HCT116 (cell line): ENCODE results near the gene ENTPD8. TPM values are rescaled to one million over a fixed set of nuclear protein-coding genes. Genes with fewer than 3 reads are reported as not detected.

Source experiments
- ATAC-seq: fragments of 200-7000 bp; cut with Tn5 transposase; 2 replicates; pipeline ENCODE4 v1.9.1; 2020; ENCODE audit warnings: mild to moderate bottlenecking, moderate library complexity
- BruUV-seq: library from RNA; stranded (reverse); fragments of 400-500 nt; replicated peaks from 2 replicates; lab custom pipeline; 2021; lab: Mats Ljungman, UMichigan
- CTCF ChIA-PET: fragments of 300-600 bp; sonication (Branson Sonifier 250); formaldehyde crosslinking; loops from one replicate; lab custom pipeline; 2021; ENCODE audit warnings: antibody characterized with exemption; lab: Charles Lee
- POLR2A ChIA-PET: fragments of 300-600, 350-600 bp; sonication (Branson Sonifier 250); formaldehyde crosslinking; loops from one replicate; lab custom pipeline; 2021; ENCODE audit warnings: antibody characterized with exemption; lab: Charles Lee
- RAD21 ChIA-PET, 2 experiments: fragments of 300-600 bp; sonication (Branson Sonifier 250); formaldehyde crosslinking; loops; one replicate each; lab custom pipeline; 2023; ENCODE audit warnings: low total read pairs in 2 of 2; ENCODE audit not compliant: uncharacterized antibody in 2 of 2, unreplicated experiment in 2 of 2, low non-redundant PET in 1 of 2; lab: Charles Lee
- DNase-seq: peaks from one replicate; pipeline ENCODE4 v3.0.0-alpha.2; 2010; ENCODE audit warnings: low read depth, low spot score
- H2AFZ ChIP-seq: fragments of 200-600 bp; shearing (Covaris generic), sonication (generic); 2 replicates; pipeline ENCODE4 v1.6.1; 2017; ENCODE audit warnings: low read depth, mixed run types, mixed read lengths, antibody characterized with exemption, low read length; ENCODE audit not compliant: poor library complexity, severe bottlenecking
- H3K27ac ChIP-seq: 2 replicates; pipeline ENCODE4 v1.5.1; 2012; ENCODE audit warnings: low read depth, low read length
- H3K27me3 ChIP-seq: fragments of 200-600 bp; sonication (generic); 2 replicates; pipeline ENCODE4 v1.6.1; 2016; ENCODE audit warnings: mixed run types, low read length, mixed read lengths; ENCODE audit not compliant: insufficient read depth
- H3K36me3 ChIP-seq, 2 experiments: fragments of 200-500 bp in 1 of 2; fragments of 200-600 bp in 1 of 2; sonication (Bioruptor generic) in 1 of 2; sonication (generic) in 1 of 2; 2 replicates each; pipeline versions ENCODE4 v1.5.1 to v1.6.1; 2014 to 2016; ENCODE audit warnings: low read length in 2 of 2, inconsistent platforms in 1 of 2, mixed read lengths in 1 of 2, mixed run types in 1 of 2; ENCODE audit not compliant: insufficient read depth in 2 of 2, control insufficient read depth in 1 of 2
- H3K4me1 ChIP-seq, 2 experiments: fragments of 200-600 bp in 1 of 2; sonication (generic) in 1 of 2; 2 replicates each; pipeline versions ENCODE4 v1.5.1 to v1.6.1; 2012 to 2017; ENCODE audit warnings: low read length in 2 of 2, inconsistent platforms in 1 of 2, mild to moderate bottlenecking in 1 of 2, mixed read lengths in 1 of 2, mixed run types in 1 of 2, moderate library complexity in 1 of 2; ENCODE audit not compliant: insufficient read depth in 2 of 2, control insufficient read depth in 1 of 2
- H3K4me2 ChIP-seq: fragments of 200-600 bp; sonication (generic); 2 replicates; pipeline ENCODE4 v1.6.1; 2017; ENCODE audit warnings: mixed run types, low read length, mixed read lengths
- H3K4me3 ChIP-seq, 2 experiments: fragments of 200-600 bp in 1 of 2; sonication (generic) in 1 of 2; replicated peaks in 1 of 2; 2 replicates each; pipeline ENCODE4 v1.5.1; 2011 to 2016; ENCODE audit warnings: low read length in 2 of 2, control low read depth in 1 of 2, low read depth in 1 of 2, mild to moderate bottlenecking in 1 of 2, mixed read lengths in 1 of 2, mixed run types in 1 of 2
- H3K79me2 ChIP-seq: fragments of 200-600 bp; sonication (generic); 2 replicates; pipeline ENCODE4 v1.6.1; 2017; ENCODE audit warnings: mild to moderate bottlenecking, mixed run types, low read length, moderate library complexity, mixed read lengths; ENCODE audit not compliant: insufficient read depth
- H3K9ac ChIP-seq: fragments of 200-600 bp; sonication (generic); 2 replicates; pipeline ENCODE4 v1.6.1; 2016; ENCODE audit warnings: low read length, mixed read lengths
- H3K9me2 ChIP-seq: fragments of 200-600 bp; sonication (generic), shearing (Covaris generic); 2 replicates; pipeline ENCODE4 v1.6.1; 2017; ENCODE audit warnings: mixed run types, mild to moderate bottlenecking, moderate library complexity; ENCODE audit not compliant: insufficient read depth
- H3K9me3 ChIP-seq, 2 experiments: fragments of 200-500 bp in 1 of 2; fragments of 200-600 bp in 1 of 2; sonication (Bioruptor generic) in 1 of 2; sonication (generic) in 1 of 2; 2 replicates each; pipeline ENCODE4 v1.6.1; 2014 to 2017; ENCODE audit warnings: low read length in 2 of 2, mixed read lengths in 2 of 2, inconsistent platforms in 1 of 2, low read depth in 1 of 2, mild to moderate bottlenecking in 1 of 2, mixed run types in 1 of 2, moderate library complexity in 1 of 2; ENCODE audit not compliant: control insufficient read depth in 1 of 2, insufficient read depth in 1 of 2
- H4K20me1 ChIP-seq: fragments of 200-600 bp; sonication (generic), shearing (Covaris generic); 2 replicates; pipeline ENCODE4 v1.6.1; 2017; ENCODE audit warnings: mixed run types, mild to moderate bottlenecking, moderate library complexity; ENCODE audit not compliant: insufficient read depth
- ATF3 ChIP-seq: IDR thresholded peaks from 2 replicates; pipeline ENCODE4 v1.6.1; 2012
- CBX3 ChIP-seq: IDR thresholded peaks from 2 replicates; pipeline ENCODE4 v1.6.1; 2012; ENCODE audit warnings: low read depth
- CTCF ChIP-seq, 3 experiments: fragments of 200-600 bp in 1 of 3; sonication (generic) in 1 of 3; IDR thresholded peaks in 2 of 3; conservative IDR thresholded peaks in 1 of 3; 2 replicates each; pipeline ENCODE4 v1.5.1; 2012 to 2017; ENCODE audit warnings: low read depth in 2 of 3, low read length in 2 of 3, antibody characterized with exemption in 1 of 3, borderline replicate concordance in 1 of 3, control low read depth in 1 of 3, mild to moderate bottlenecking in 1 of 3, mixed read lengths in 1 of 3, mixed run types in 1 of 3, moderate library complexity in 1 of 3; ENCODE audit not compliant: insufficient read depth in 1 of 3
- ELF1 ChIP-seq: IDR thresholded peaks from 2 replicates; pipeline ENCODE4 v1.6.1; 2012; ENCODE audit warnings: low read depth, borderline replicate concordance
- EZH2 ChIP-seq: fragments of 200-600 bp; sonication (generic); IDR thresholded peaks from 2 replicates; pipeline ENCODE4 v1.6.1; 2017; ENCODE audit warnings: antibody characterized with exemption, mixed run types
- EZH2phosphoT487 ChIP-seq: fragments of 200-600 bp; IDR thresholded peaks from 2 replicates; pipeline ENCODE4 v1.6.1; 2018; ENCODE audit warnings: antibody characterized with exemption, borderline replicate concordance
- FOSL1 ChIP-seq: IDR thresholded peaks from 2 replicates; pipeline ENCODE4 v1.6.1; 2012; ENCODE audit warnings: low read depth
- JUND ChIP-seq: IDR thresholded peaks from 2 replicates; pipeline ENCODE4 v1.6.1; 2012
- POLR2A ChIP-seq: IDR thresholded peaks from 2 replicates; pipeline ENCODE4 v1.7.0; 2011; ENCODE audit warnings: borderline replicate concordance; ENCODE audit not compliant: insufficient read depth, insufficient read length; ENCODE audit errors: extremely low read depth
- POLR2AphosphoS5 ChIP-seq: IDR thresholded peaks from 2 replicates; pipeline ENCODE4 v1.6.1; 2011; ENCODE audit warnings: mild to moderate bottlenecking, low read depth, low read length, moderate library complexity
- RAD21 ChIP-seq: IDR thresholded peaks from 2 replicates; pipeline ENCODE4 v1.6.1; 2012; ENCODE audit warnings: low read depth, mild to moderate bottlenecking
- REST ChIP-seq: IDR thresholded peaks from 2 replicates; pipeline ENCODE4 v1.6.1; 2012; ENCODE audit warnings: low read depth
- SIN3A ChIP-seq: IDR thresholded peaks from 2 replicates; pipeline ENCODE4 v1.6.1; 2012; ENCODE audit warnings: low read depth
- SP1 ChIP-seq: IDR thresholded peaks from 2 replicates; pipeline ENCODE4 v1.6.1; 2012; ENCODE audit warnings: low read depth
- SRF ChIP-seq: IDR thresholded peaks from 2 replicates; pipeline ENCODE4 v1.6.1; 2012; ENCODE audit warnings: low read depth
- YY1 ChIP-seq: IDR thresholded peaks from 2 replicates; pipeline ENCODE4 v1.6.1; 2011; ENCODE audit warnings: low read length, low read depth, moderate library complexity, mild to moderate bottlenecking; ENCODE audit not compliant: insufficient replicate concordance; ENCODE audit errors: extremely low read depth
- ZFX ChIP-seq: fragments of 450-650 bp; IDR thresholded peaks from 2 replicates; pipeline ENCODE4 v1.6.1; 2017
- ZNF274 ChIP-seq: fragments of 200-500 bp; sonication (Bioruptor generic); IDR thresholded peaks from 2 replicates; pipeline ENCODE4 v1.6.1; 2014; ENCODE audit warnings: mild to moderate bottlenecking, low read depth, low read length, inconsistent platforms
- intact Hi-C: fragments of 100-400 bp; cut with micrococcal nuclease; formaldehyde crosslinking; loops from 2 replicates; pipeline ENCODE4 v1.10.0; 2022
- total RNA-seq: library from RNA; stranded (reverse); gene quantifications from one replicate; pipeline ENCODE4 v1.2.1, GENCODE V29; 2021; ENCODE audit not compliant: unreplicated experiment

The ENTPD8 gene
- total RNA-seq, 1 experiment from 2014 or later = 1.7 TPM

- CTCF ChIA-PET = no interaction called here
- H4K20me1 ChIP-seq = no peaks in the 10 kb centered on the region
- no peaks in the 10 kb centered on the region for H3K9me2 ChIP-seq
- no peaks in the 10 kb centered on the region for H3K27me3 ChIP-seq
- POLR2A ChIA-PET = no interaction called here
- H3K79me2 ChIP-seq = no peaks in the 10 kb centered on the region
- intact Hi-C loops = no loop called here
- DNase-seq = no peak
- no TSS peak for BruUV-seq
- no peak overlapping the region for H2AFZ ChIP-seq
- no peak for ATAC-seq
- H3K27ac ChIP-seq = no peak overlapping the region
- RAD21 ChIA-PET = no interaction called here
- no peak overlapping the region for H3K9ac ChIP-seq
- H3K4me2 ChIP-seq = no peak overlapping the region
- H3K4me1 ChIP-seq = peaks cover 0 to 8% of the 10 kb centered on the region in 2 experiments; a peak in 2 of 4 replicates
- no peaks in the 10 kb centered on the region for H3K36me3 ChIP-seq
- no peak overlapping the region for H3K4me3 ChIP-seq
- TF ChIP-seq EZH2phosphoT487 (no peak), POLR2A (no peak), SIN3A (no peak), RAD21 (no peak)
- H3K9me3 ChIP-seq = no peaks in the 10 kb centered on the region
These were observed 44.9 kb downstream of the ENTPD8 start for GRCh38 chr9:137396227-137396626.

- Histone ChIP-seq H3K36me3 (no peaks in the 10 kb centered on the region), H3K9me2 (no peaks in the 10 kb centered on the region), H3K27me3 (no peaks in the 10 kb centered on the region), H3K9ac (no peak overlapping the region), H3K27ac (no peak overlapping the region), H2AFZ (no peak overlapping the region), H3K9me3 (no peaks in the 10 kb centered on the region), H3K4me3 (no peak overlapping the region), H4K20me1 (no peaks in the 10 kb centered on the region), H3K79me2 (no peaks in the 10 kb centered on the region), H3K4me2 (no peak overlapping the region), H3K4me1 (peaks cover 0 to 8% of the 10 kb centered on the region in 2 experiments; a peak in 2 of 4 replicates)
- ATAC-seq (no peak), DNase-seq (no peak)
- BruUV-seq = no TSS peak
- POLR2A ChIA-PET = no interaction called here
- intact Hi-C loops = no loop called here
- RAD21 ChIA-PET = no interaction called here
- CTCF ChIA-PET = no interaction called here
- no peak for TF ChIP-seq RAD21
- no peak for TF ChIP-seq CTCF (IDR thresholded peaks at IDR 0.05 in 2 of 3, conservative IDR thresholded peaks at IDR 0.05 in 1 of 3; ENCODE audit: borderline replicate concordance in 1 of 3, insufficient read depth in 1 of 3, low read depth in 2 of 3, low read length in 2 of 3)
- no peak for TF ChIP-seq POLR2AphosphoS5
- no peak for TF ChIP-seq EZH2
- TF ChIP-seq ZNF274 = no peak
- no peak for TF ChIP-seq FOSL1
- TF ChIP-seq ZFX = no peak
- no peak for TF ChIP-seq EZH2phosphoT487
- no peak for TF ChIP-seq SP1
- no peak for TF ChIP-seq CBX3
- no peak for TF ChIP-seq REST
- TF ChIP-seq ATF3 = no peak
- TF ChIP-seq YY1 = no peak
- TF ChIP-seq JUND = no peak
- no peak for TF ChIP-seq SRF
- TF ChIP-seq SIN3A = no peak
- no peak for TF ChIP-seq ELF1
These were observed 45.5 kb downstream of the ENTPD8 start for GRCh38 chr9:137395666-137396010.
